Frontal cortex (tissue), 4 donors: ENCODE data around the gene SMLR1. TPM values are rescaled to one million over a fixed set of nuclear protein-coding genes. Genes with fewer than 3 reads are reported as not detected.

Experiments used
- DNase-seq, 2 donors: peaks; one replicate each; pipeline ENCODE4 v3.0.0; 2012; ENCODE audit warnings: low spot score in 2 of 2
- FAIRE-seq: peaks from 2 replicates; lab custom pipeline; 2012; peaks lifted over from hg19 to GRCh38; lab: Jason Lieb, UNC
- total RNA-seq: library from RNA; depleted of rRNA; stranded (reverse); fragments of >200 nt; gene quantifications from one replicate; pipeline ENCODE4 v1.2.3, GENCODE V29; 2014
- donor health status: control.
- donor health status: control.
- donor health status: control.

The SMLR1 gene
- total RNA-seq, 1 donor from 2014 or later, result not detected

- DNase-seq (no peak), FAIRE-seq (no peak)
These were observed 4.5 kb upstream of the SMLR1 start for GRCh38 chr6:130822736-130823135.

- FAIRE-seq, result no peak
- no peak for DNase-seq
These were observed 2.1 kb upstream of the SMLR1 start for GRCh38 chr6:130824978-130825694.

GRCh38 chr6:130825772-130826441, 1.3 kb upstream of the SMLR1 start:
- no peak for FAIRE-seq

GRCh38 chr6:130826442-130827246, 562 bp upstream of the SMLR1 start:
- no peak for FAIRE-seq
- DNase-seq, result no peak

More at GRCh38 chr6:130825772-130826441, 1.3 kb upstream of the SMLR1 start:
- DNase-seq, result no peak

GRCh38 chr6:130829333-130829910, 2.2 kb downstream of the SMLR1 start:
- FAIRE-seq (no peak), DNase-seq (no peak)

- no peak for FAIRE-seq
- no peak for DNase-seq
These were observed 4.4 kb downstream of the SMLR1 start for GRCh38 chr6:130831607-130832006.

GRCh38 chr6:130833569-130833968, 6.4 kb downstream of the SMLR1 start:
- no peak for FAIRE-seq
- DNase-seq, result no peak

GRCh38 chr6:130834482-130835251, 7.5 kb downstream of the SMLR1 start:
- FAIRE-seq, result no peak

GRCh38 chr6:130836055-130836640, 8.9 kb downstream of the SMLR1 start:
- no peak for FAIRE-seq
- DNase-seq, result no peak

More at GRCh38 chr6:130834482-130835251, 7.5 kb downstream of the SMLR1 start:
- no peak for DNase-seq

GRCh38 chr6:130837067-130837466, 9.9 kb downstream of the SMLR1 start:
- FAIRE-seq, result no peak
- DNase-seq, result no peak

- no peak for DNase-seq
- no peak for FAIRE-seq
These were observed 11.1 kb downstream of the SMLR1 start for GRCh38 chr6:130838250-130838860.

GRCh38 chr6:130838951-130839350, 11.7 kb downstream of the SMLR1 start:
- DNase-seq, result no peak
- FAIRE-seq, result no peak

- FAIRE-seq, result no peak
These were observed 12.2 kb downstream of the SMLR1 start for GRCh38 chr6:130839379-130839778.

GRCh38 chr6:130840050-130840449, 12.8 kb downstream of the SMLR1 start:
- FAIRE-seq (no peak), DNase-seq (no peak)

More at GRCh38 chr6:130839379-130839778, 12.2 kb downstream of the SMLR1 start:
- DNase-seq, result no peak

- no peak for FAIRE-seq
- DNase-seq, result no peak
These were observed 14.0 kb downstream of the SMLR1 start for GRCh38 chr6:130841128-130841728.

- DNase-seq (no peak), FAIRE-seq (peak; percentile 8)
These were observed 16.5 kb downstream of the SMLR1 start for GRCh38 chr6:130843575-130844320.

- FAIRE-seq (no peak), DNase-seq (no peak)
These were observed 19.3 kb downstream of the SMLR1 start for GRCh38 chr6:130846501-130846900.
